CD4-positive, alpha-beta T cell treated with Interleukin-6 for 4 hours (primary cell): ENCODE data around the gene CEP164.
"Not testable (repeated sequence)": the region's sequence is repeated elsewhere in the genome, so short reads cannot be mapped to it uniquely, and the experiment has no call there.

ENCODE experiments used
- DNase-seq: peaks from one replicate; pipeline ENCODE4 v3.0.0-alpha.2; 2020; ENCODE audit warnings: mixed read lengths

CEP164 gene

DNA sequence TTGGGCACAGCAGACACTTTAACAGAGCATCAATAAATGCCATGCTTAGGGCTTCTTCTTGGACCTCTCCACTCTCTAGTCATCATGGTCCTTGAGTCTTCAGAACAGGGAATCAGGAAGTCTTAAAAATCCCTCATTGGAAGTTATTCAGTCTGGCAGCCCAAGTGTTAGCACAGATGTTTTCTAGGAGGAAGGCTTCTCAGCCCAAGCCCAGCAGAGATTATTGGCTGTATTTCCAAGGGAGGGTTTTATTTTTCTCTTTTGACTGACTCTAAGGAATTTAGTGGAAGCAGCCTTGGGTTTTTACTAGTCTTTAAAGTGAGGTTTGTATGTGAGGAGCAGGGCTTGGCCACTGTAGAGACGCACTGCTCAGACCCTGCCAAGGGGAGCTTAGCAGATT lies 41.9 kb downstream of the CEP164 start:
- no peak for DNase-seq

DNA sequence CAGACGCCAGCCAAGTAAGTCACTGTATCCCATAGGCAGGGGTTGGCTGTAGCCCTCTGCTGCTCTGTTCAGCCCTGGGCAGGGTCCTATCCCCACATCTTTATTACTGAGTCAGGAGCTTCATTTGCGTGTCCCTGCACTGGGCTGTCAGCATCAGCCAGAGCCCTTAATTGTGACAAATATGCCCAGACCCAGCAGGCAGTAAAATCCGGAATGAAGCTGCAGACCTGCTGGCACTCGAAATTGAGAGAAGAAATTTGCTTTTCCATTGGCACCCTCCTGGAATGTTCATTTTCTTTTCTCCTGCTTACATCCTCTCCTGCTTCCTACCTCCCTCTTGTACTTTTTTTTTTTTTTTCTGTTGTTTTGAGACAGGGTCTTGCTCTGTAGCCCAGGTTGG lies 43.8 kb downstream of the CEP164 start:
- DNase-seq: no peak

DNA sequence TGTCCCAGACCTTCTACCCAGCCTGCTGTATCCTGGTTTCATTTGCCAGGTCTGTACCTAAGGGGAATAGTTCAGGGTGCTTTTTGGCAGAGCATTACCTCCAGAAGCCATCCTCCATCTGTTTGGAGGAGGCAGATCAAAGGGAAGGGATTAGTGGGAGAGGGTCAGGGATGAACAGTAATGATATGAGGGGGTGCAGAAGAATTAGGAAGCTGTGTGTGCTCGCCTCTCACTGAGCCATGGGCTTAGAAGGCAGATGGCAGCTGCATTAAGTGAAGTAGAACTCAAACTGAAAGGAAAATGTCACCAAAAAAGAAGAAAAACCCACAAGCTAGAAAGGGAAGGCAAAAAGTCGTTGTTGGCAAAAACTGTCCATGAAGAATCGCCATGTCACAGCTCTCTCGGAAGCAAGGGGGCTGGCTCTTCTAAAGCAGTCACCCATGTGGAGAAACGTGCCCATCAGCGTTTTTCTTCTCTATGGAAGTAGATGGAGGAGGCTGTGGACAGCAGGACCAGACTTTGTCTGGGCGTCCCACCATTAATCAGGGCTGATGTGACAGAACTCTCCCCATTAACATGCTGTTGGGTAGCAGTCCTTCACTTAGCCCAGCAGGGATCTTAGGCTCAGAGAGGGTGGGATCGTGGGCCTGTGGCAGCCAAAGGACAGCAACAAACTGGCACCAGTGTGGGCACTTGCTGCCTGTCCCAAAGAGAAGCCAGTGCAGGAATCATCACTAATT lies 46.8 kb downstream of the CEP164 start:
- DNase-seq: no peak

DNA sequence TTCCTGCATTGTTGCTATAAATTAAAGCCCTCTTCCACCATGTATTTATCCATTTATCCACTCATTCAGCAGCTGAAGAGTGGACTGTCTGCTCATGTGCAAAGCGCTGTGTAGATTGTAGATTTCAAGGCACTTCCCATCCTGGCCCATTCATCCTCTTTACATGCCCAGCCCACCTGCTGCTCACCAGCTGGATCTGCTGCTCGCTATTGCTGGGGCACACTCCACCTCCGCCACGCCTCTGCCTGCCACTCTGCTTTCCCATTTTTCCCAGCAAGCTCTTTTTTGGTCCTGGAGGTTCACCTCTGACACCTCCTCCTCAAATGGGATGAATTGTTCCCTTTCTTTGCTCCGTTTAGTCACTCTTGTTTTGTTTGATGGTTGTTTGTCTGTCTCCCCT lies 48.3 kb downstream of the CEP164 start:
- DNase-seq: no peak

DNA sequence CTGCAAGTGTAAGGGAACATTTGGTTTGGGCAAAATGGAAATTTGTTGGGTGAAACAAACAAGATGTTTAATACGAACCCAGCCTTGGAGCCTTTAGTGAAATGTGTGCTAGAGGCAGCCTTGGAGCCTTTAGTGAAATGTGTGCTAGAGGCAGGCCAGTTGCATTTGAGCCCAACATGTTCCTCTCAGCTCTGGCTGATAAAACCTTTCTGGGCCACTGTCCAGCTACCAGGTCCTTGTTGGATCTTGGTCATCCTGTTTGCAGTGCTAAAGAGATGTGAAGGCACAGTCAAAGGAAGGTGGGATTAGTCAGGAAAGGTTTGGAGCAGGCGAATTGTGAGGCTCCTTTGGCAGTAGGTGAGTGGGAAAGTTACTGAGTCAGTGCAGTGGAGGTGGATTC lies 48.9 kb downstream of the CEP164 start:
- no peak for DNase-seq

DNA sequence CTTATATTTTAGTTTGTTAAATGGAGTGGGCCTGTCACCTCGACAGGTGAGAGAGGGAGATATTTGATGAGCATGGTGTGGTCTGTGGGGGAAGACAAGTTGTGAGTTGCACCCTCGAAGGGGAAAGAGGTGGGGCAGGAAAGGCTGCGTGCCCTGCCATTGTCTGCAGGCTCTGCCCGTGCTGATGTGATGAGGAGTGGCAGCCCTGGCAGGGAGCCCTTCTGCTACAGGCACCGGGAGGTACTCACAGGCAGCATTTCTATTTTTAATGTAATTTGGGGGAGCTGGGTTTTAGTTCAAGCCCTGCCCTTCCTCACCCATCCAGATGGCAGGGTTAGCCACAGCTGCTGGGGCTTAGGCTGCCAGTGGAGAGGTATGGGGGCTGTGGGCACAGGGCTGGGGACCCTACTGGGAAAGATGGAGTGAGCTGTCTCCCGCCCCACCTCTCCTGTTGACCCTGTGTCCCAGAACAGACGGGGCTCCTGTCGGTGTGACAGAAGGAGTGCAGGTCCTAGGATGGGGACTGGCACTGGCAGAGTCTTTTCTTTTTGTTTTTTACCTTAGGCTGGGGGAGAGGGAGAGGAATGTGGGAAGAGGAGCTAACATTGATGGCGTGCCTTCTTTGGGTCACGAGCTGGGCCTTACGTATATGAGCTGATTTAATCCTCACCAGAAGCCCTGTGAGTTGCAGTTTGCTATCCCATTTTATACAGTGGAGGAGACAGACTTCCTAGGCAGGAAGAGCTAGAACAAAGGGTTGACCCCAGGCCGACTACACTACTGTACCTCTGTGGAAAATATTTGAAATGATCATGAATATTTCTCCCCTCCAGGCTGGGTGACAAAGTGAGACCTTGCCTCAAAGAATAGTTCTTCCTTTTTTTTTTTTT lies 51.6 kb downstream of the CEP164 start:
- DNase-seq: no peak

DNA sequence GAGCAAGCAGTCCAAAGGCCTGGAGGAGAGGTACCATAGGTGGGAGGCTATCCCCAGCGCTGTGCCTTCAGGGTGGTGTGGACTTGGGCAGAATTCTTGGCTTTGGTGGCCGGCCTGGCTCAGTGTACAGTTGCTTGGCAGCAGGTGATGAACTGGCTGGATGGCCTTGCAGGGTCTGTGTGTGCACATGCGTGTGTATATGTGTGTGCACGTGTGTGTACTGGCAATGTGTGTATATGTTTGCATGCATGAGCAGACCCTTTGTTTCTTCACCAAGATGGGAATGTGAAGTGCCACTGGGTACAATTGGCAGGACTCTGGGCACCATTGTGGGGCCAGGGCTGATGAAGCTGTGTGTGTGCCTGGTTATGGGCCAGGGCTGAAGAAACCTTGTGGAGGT lies 53.0 kb downstream of the CEP164 start:
- no peak for DNase-seq

DNA sequence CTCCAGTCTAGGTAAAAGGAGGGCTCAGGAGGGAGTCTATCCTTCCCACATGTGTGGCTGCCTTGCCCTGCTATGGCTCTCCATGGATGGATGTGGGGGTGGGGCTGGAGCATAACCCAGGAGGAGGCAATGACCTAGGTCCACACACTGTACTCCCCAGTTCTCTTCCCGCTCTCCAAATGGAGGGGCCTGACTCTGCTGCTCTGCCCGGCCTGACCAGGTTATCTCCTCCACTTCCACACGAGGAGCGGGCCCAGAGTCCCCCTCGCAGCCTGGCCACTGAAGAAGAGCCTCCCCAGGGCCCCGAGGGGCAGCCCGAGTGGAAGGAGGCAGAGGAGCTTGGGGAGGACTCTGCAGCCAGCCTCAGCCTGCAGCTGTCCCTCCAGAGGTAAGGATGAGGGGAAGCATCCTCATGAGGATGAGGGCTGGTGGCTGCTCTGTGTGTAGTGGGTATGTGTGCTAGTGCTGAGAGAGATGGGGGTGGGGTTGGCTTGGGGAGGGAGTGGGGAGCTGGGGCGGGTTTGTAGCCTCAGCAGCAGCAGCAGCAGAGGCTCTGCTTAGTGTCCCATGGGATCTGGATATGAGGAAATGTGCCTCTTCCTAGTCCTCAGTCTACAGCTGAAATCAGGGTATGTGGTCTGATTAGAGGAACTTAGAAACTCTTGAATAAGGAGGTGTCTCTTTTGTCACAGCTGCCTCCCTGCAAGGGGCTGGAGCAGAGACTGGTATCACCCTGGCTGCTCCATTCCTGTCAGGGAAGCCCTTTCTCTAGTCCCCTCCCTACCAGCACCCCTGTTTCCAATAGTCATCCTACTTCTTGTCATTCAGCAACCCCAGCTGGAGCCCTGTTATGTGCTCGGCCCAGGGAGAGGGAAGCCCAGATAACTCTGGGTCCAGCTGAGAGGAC lies 54.1 kb downstream of the CEP164 start:
- DNase-seq: no peak

DNA sequence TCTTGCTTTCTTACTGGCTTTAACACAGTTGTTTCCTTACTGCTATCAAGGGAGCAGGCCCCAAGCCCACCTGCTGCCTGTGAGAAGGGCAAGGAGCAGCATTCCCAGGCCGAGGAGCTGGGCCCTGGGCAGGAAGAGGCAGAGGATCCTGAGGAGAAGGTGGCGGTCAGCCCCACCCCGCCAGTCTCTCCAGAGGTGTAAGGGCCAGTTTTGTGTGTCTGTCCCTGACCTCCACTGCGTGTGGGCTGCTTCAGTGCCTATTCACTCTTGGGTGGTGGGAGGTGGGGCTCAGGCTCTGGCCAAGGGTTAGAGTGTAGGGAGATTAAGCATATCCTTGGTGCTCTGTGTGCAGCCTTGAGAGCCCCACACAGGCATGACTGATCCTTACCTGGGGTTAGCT lies 55.1 kb downstream of the CEP164 start:
- DNase-seq: no peak

DNA sequence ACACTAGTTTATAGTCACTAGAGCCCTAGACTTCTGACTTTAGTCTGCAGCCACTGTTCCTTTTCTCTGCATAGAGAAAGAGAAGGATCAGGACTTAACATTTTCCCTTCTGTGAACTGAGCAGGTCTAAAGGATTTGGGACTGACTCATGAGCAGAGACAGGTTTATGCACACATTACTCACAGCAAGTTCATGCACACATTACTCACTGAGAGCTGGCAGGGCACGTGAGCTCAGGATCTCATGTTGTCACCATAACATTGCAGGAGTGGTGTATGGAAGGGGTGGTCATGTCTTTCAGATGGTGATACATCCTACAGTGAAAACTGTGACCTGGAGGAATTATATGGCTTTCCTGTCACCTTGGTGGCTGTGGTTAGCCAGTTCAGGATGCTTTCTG lies 56.4 kb downstream of the CEP164 start:
- no peak for DNase-seq

DNA sequence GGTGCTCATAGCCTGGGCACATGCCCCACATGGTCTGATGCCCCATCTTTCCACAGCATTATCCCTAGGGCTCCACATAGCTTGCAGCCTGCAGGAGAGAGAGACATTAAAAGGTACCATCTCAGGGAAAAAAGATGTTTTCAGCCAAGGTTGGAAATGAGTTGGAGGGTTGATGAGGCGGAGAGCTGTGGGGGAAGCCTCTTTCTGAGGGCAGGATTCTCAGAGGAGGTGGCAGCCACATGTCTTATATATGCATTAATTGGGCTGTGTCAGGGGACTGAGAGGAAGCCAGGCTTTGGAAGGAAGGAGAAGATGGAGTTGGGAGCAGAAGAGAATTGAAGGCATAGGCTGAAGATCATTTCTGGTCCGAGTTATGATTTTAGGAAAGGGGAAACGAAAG lies 57.8 kb downstream of the CEP164 start:
- no peak for DNase-seq

DNA sequence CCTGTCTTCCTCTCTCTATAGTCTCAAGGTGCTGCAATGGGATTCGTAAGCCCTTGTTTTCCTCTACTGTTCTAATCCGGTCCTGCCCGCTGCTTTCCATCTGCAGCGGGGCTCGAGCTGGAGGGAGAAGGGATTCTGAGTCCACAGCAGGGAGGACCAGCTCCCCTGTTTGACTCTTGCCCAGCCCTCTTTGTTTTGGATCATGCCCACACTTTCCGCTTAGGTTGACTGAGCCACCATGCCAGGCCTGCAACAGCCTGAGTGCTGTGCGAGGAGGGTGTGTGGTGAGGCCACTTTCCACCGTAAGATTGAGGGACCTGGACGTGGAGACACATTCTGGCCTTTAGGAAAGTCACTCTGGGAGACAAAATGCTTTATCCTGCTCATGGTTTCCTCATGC lies 58.3 kb downstream of the CEP164 start:
- DNase-seq: no peak

DNA sequence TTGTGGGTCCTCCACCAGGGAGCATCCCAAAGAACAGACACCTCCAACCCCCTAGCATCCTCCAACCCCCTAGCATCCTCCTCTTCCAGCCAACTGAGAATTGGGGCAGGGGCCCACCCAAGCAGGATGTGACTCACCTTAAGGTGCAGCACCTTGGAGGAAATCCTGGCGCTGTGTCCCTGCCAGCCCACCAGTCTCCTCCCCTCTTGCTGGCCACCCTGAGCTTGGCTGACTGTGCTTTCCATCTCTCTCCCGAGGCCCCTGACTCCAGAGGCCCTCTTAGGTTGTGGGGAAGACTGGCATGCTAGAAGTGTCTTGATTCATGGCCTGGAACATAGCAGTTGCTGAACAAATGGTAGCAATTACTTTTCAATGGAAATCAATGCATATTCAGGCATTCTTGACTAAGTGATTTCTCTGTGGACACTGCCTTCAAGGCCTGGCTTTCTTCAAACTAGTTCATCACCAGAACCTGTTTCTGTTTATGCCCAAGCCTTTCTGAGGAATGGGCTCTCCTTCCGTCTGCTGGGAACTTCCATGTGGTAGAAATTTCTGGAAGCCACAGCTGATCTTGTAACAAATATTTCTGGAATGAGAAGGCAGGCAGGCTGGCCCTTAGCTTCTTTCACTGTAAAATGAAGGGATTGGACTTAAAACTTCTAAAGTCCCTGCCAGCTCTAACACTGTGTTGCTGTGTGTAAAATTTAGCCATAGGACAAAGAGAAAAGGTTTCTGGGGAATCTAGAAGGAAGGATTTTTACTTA lies 60.5 kb downstream of the CEP164 start:
- DNase-seq: no peak

DNA sequence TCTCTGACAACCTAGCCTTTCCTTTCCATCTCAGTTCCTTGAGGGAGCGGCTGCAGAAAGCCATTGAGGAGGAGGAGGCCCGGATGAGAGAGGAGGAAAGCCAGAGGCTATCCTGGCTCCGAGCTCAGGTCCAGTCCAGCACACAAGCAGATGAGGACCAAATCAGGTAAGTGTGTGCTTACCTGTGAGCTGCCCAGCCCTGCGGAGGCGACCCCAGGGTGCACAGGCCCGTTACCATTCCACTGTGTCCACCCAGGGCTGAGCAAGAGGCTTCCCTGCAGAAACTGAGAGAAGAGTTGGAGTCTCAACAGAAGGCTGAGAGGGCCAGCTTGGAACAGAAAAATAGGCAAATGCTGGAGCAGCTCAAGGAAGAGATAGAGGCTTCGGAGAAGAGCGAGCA lies 63.1 kb downstream of the CEP164 start:
- no peak for DNase-seq

DNA sequence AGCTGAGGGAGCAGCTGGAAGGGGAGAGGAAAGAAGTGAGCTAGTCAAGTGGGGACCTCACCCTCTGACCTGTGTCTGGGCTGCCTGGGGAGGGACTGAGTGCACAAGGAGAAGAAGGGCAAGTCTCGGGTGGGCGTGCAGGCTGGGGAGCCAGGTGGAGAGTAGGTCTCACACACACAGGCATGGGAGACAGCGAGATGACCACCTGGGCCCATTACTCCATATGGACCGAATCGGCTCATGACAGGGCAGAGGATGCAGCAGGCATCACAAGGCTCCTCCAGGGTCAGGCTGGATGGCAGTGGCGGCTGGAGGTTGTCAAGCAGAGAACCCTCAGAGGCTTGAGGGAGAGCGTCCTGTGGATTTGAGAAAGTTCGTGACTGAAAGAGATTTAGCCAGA lies 63.5 kb downstream of the CEP164 start:
- DNase-seq: no peak

DNA sequence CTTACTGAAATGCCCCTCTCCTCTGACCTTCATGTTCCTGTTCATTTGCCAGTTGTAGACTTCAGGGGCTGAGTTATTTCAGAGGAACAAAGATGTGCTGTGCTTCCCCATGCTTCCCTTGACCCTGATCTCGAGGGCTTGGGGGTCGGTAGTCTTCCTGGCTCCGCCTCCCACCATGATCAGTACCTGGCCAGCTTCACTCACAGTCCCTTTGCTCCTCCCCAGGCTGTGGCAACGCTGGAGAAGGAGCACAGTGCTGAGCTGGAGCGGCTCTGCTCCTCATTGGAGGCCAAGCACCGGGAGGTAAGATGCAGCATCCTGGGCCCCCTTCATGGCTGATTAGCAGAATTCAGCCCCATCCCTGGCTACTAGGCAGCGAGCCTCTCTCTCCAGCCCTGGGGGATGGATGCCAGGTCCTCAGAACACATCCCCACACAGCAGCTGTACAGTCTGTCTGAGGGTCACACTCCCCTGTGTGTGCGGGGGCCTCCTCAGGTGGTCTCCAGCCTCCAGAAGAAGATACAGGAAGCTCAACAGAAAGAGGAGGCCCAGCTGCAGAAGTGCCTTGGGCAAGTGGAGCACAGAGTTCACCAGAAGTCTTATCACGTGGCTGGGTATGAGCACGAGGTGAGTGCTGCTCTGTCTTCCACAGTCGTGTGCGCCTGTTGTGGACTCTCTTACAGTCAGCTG lies 64.5 kb downstream of the CEP164 start:
- DNase-seq: no peak

DNA sequence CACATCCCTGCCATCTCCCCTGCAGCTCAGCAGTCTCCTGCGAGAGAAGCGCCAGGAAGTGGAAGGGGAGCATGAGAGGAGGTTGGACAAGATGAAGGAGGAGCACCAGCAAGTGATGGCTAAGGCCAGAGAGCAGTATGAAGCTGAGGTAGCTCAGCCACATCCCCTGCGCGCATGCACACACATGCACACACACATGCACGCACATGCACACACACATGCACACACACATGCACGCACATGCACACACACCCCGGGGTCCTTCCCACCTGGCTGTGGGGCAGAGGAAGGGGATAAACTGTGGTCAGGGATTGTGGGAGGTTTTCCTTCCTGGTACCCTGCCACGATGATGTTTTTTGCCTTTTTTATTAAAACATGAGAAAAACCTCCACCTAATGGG lies 65.3 kb downstream of the CEP164 start:
- DNase-seq: no peak

DNA sequence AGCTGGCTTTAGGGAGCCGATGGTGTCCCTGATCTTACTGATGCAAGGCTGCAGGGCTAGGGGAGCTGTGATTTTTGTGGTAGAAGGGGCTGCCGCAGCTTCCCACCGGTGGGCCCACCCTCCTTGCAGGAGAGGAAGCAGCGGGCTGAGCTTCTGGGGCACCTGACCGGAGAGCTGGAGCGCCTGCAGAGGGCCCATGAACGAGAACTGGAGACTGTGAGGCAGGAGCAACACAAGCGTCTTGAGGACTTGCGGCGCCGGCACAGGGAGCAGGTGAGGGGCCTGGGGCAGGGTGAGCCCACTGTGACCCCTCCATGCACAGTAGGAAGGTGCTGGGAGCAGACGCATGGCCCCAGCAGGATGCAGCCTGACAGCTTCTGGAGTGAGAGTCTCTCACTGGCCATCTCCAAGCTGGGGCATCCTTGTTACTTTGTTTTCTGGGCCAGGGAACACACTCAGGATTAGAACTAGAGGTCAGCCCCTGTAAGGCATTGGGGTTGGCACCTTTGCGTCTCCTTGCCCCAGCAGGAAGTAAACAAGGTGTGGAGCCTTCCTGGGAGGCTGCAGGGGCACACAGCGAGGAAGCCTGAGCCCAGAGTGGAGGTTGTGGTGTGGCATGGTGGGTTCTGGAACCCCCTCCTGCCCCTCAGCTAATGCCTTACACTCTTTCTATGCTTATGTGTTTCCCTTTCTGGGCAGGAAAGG lies 66.7 kb downstream of the CEP164 start:
- no peak for DNase-seq

DNA sequence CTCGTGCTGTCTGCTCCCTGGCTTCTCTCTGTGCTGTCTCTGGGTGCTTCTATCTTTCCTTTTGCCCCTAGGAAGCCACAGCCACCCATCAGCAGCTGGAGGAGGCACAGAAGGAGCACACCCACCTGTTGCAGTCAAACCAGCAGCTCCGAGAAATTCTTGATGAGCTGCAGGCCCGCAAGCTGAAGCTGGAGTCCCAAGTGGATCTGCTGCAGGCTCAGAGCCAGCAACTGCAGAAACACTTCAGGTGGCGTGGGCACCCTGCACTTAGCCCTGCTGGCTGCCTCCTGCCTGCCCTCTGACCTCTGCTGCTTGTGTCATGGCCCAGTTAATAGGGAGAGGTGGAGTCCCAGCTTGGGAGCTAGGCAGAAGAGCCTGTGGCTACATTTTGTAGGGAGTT lies 67.8 kb downstream of the CEP164 start:
- DNase-seq: no peak

DNA sequence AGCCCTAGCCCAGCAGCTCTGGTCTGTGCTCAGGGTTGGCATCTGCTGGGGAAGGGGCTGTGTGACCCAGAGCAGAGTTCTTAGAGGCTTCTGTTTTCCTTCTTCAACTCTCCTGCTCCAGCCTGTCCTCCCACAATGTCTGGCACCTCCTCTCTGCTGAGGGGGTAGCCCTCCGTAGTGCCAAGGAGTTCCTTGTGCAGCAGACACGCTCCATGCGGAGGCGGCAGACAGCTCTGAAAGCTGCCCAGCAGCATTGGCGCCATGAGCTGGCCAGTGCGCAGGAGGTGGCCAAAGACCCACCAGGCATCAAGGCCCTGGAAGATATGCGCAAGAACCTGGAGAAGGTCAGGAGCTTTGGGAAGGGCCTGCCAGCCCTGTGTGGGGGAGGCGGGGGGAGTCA lies 69.3 kb downstream of the CEP164 start:
- DNase-seq: no peak

DNA sequence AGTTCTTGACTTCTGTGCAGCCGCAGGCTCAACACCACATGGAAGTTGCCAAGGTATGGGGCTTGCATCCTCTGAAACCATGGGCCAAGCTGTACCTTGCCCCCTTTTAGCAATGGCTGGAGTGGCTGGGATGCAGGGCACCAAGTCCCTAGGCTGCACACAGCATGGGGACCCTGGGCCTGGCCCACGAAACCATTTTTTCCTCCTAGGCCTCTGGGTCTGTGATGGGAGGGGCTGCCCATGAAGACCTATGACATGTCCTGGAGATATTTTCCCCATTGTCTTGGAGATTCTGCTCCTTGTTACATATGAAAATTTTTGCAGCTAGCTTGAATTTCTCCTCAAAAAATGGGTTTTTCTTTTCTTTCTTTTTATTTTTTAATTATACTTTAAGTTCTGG lies 71.0 kb downstream of the CEP164 start:
- DNase-seq: not testable (repeated sequence)
